Body of pancreas (tissue), 4 donors: Measurements from ENCODE around the gene LARP1. TPM values are rescaled to one million over a fixed set of nuclear protein-coding genes. Genes with fewer than 3 reads are reported as not detected.
"Not testable (repeated sequence)": the region's sequence is repeated elsewhere in the genome, so short reads cannot be mapped to it uniquely, and the experiment has no call there.

Experiments used
- ATAC-seq: fragments of 150-250 bp; one replicate; pipeline ENCODE4 v1.9.1; 2016
- DNase-seq, 4 donors: peaks; one replicate each; pipeline ENCODE4 v3.0.0-alpha.2; 2019
- H3K27ac ChIP-seq, 4 donors: fragments of 200-600 bp; sonication (generic); 1 replicate in 3 of 4; 2 replicates in 1 of 4; pipeline versions ENCODE4 v1.5.1 to v1.6.1; 2016 to 2019; ENCODE audit warnings: mild to moderate bottlenecking in 1 of 4, mixed read lengths in 1 of 4, moderate library complexity in 1 of 4
- H3K27me3 ChIP-seq, 2 donors: fragments of 200-600 bp; sonication (generic); one replicate each; pipeline ENCODE4 v1.6.0; 2016; ENCODE audit warnings: mild to moderate bottlenecking in 1 of 2
- H3K36me3 ChIP-seq, 2 donors: fragments of 200-600 bp; sonication (generic); replicated peaks in 1 of 2; 2 replicates each; pipeline ENCODE4 v1.5.1; 2016; ENCODE audit warnings: low read depth in 2 of 2; ENCODE audit not compliant: insufficient read depth in 1 of 2
- H3K4me1 ChIP-seq: fragments of 200-600 bp; sonication (generic); one replicate; pipeline ENCODE4 v1.6.0; 2016
- H3K4me3 ChIP-seq, 2 donors: fragments of 200-600 bp; sonication (generic); 1 replicate in 1 of 2; 2 replicates in 1 of 2; pipeline ENCODE4 v1.5.1; 2016 to 2019
- H3K9me3 ChIP-seq, 3 donors: fragments of 200-600 bp; sonication (generic); 1 replicate in 2 of 3; 2 replicates in 1 of 3; pipeline ENCODE4 v1.5.1; 2016
- CTCF ChIP-seq, 7 experiments: fragments of 450-650 bp in 4 of 7; fragments of 200-600 bp in 3 of 7; sonication (generic) in 3 of 7; IDR thresholded peaks; one replicate each; pipeline ENCODE4 v1.5.1; 2016 to 2019; ENCODE audit warnings: antibody characterized with exemption in 7 of 7
- POLR2A ChIP-seq, 3 donors: fragments of 450-650 bp; IDR thresholded peaks; one replicate each; pipeline ENCODE4 v1.6.1; 2016; ENCODE audit warnings: antibody characterized with exemption in 3 of 3, mild to moderate bottlenecking in 2 of 3
- whole genome bisulfite sequencing, 2 donors: methylation state at CpG; one replicate each; pipeline ENCODE4 v1.1.5; 2017; 5-methylcytosine and 5-hydroxymethylcytosine counted together
- intact Hi-C: fragments of 100-400 bp; cut with DNase I; formaldehyde crosslinking; loops from one replicate; pipeline ENCODE4 v1.15.1; 2023
- total RNA-seq, 2 donors: library from RNA; depleted of rRNA; stranded (reverse); fragments of >200 nt; gene quantifications; one replicate each; pipeline ENCODE4 v1.1.0, GENCODE V29; 2016

The LARP1 gene
- total RNA-seq, 2 donors from 2014 or later: 96.2 to 151 TPM

GRCh38 chr5:154745349-154745748 lies 9.8 kb upstream of the LARP1 start:
- no peak overlapping the region for H3K27ac ChIP-seq
- H3K9me3 ChIP-seq: no peaks in the 10 kb centered on the region
- H3K27me3 ChIP-seq: no peaks in the 10 kb centered on the region
- peaks cover 20% of the 10 kb centered on the region for H3K4me1 ChIP-seq
- H3K36me3 ChIP-seq: no peaks in the 10 kb centered on the region
- WGBS, 2 donors: 92 to 95% methylated on average over 1 of the region's 1 CpG
- intact Hi-C loops: no loop called here
- no peak for DNase-seq
- no peak overlapping the region for H3K4me3 ChIP-seq
- ATAC-seq: no peak
- TF ChIP-seq CTCF (IDR thresholded peaks at IDR 0.05) (no peak), POLR2A (IDR thresholded peaks at IDR 0.05) (no peak)

GRCh38 chr5:154749491-154749890 lies 5.7 kb upstream of the LARP1 start:
- intact Hi-C loops: no loop called here
- Histone ChIP-seq H3K4me3 (no peak overlapping the region), H3K36me3 (no peaks in the 10 kb centered on the region), H3K9me3 (no peaks in the 10 kb centered on the region), H3K27ac (no peak overlapping the region), H3K27me3 (no peaks in the 10 kb centered on the region), H3K4me1 (peaks cover 18% of the 10 kb centered on the region)
- DNase-seq: no peak
- TF ChIP-seq CTCF (IDR thresholded peaks at IDR 0.05) (no peak), POLR2A (IDR thresholded peaks at IDR 0.05) (no peak)
- WGBS, 2 donors: 53% methylated on average over 1 of the region's 1 CpG
- no peak for ATAC-seq

- H3K4me1 ChIP-seq: peaks cover 21% of the 10 kb centered on the region
- ATAC-seq, H3K4me3 ChIP-seq, H3K9me3 ChIP-seq, DNase-seq, H3K36me3 ChIP-seq, intact Hi-C loops, H3K27me3 ChIP-seq, H3K27ac ChIP-seq: not testable (repeated sequence)
- 70 to 83% methylated on average over 2 of the region's 2 CpGs for WGBS, 2 donors
Observed at GRCh38 chr5:154750641-154751040, 4.5 kb upstream of the LARP1 start.

- Histone ChIP-seq H3K4me3 (no peak overlapping the region), H3K4me1 (peaks cover 21% of the 10 kb centered on the region), H3K9me3 (no peaks in the 10 kb centered on the region), H3K36me3 (no peaks in the 10 kb centered on the region), H3K27me3 (no peaks in the 10 kb centered on the region), H3K27ac (peak overlapping the region in 1 of 4 donors; percentile 6)
- TF ChIP-seq POLR2A (IDR thresholded peaks at IDR 0.05): no peak
- TF ChIP-seq CTCF (IDR thresholded peaks at IDR 0.05): no peak
- intact Hi-C loops: no loop called here
- ATAC-seq: no peak
- DNase-seq: no peak
Observed at GRCh38 chr5:154751854-154752253, 3.3 kb upstream of the LARP1 start.

GRCh38 chr5:154753792-154754191 lies 1.4 kb upstream of the LARP1 start:
- ATAC-seq: no peak
- H3K4me3 ChIP-seq: no peak overlapping the region
- DNase-seq: peak; percentile 51 to 76 (median 73)
- H3K36me3 ChIP-seq: no peaks in the 10 kb centered on the region
- intact Hi-C loops: no loop called here
- peaks cover 31% of the 10 kb centered on the region for H3K4me1 ChIP-seq
- WGBS, 2 donors: 23 to 27% methylated on average over 5 of the region's 5 CpGs
- no peaks in the 10 kb centered on the region for H3K27me3 ChIP-seq
- no peak for TF ChIP-seq CTCF (IDR thresholded peaks at IDR 0.05)
- TF ChIP-seq POLR2A (IDR thresholded peaks at IDR 0.05): no peak
- peak overlapping the region; percentile 40 to 98 (median 94) for H3K27ac ChIP-seq
- no peaks in the 10 kb centered on the region for H3K9me3 ChIP-seq
